Activated T-cell treated with anti-CD3 and anti-CD28 coated beads for 4 hours (primary cell): ENCODE results near the gene MYBPC1.
"Not testable (repeated sequence)": the region's sequence is repeated elsewhere in the genome, so short reads cannot be mapped to it uniquely, and the experiment has no call there.

Experiments used
- DNase-seq: peaks from one replicate; pipeline ENCODE4 v3.0.0-alpha.2; 2020

MYBPC1 gene

DNA sequence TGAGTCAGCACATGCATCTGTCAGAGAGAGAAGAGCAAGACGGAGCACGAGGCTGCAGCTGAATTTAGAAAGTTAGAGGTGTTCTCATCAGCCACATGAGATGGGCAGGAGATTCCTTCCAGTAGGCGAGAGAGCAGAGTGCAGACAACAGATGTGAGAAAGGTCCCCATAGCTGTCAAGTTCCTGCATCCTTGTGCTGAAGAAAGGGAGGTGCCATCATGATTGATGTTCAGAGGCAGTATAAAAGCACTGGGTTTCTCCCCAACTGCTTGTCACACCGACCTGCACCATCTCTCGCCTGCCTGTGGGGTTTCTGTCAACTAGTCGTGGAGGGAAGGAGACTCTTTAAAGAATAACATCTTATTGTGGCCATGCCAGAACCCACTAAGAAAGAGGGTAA, at the start of gene MYBPC1:
MYBPC1 (plus strand) TSS at position 272 of the 400 bp plus-strand sequence; CDS start at position 372, 100 bp downstream.
- DNase-seq = no peak

- DNase-seq = no peak
Measured at GRCh38 chr12:101551362-101552114, 43.2 kb upstream of the MYBPC1 start.

- DNase-seq = no peak
Measured at GRCh38 chr12:101552277-101552676, 42.5 kb upstream of the MYBPC1 start.

DNA sequence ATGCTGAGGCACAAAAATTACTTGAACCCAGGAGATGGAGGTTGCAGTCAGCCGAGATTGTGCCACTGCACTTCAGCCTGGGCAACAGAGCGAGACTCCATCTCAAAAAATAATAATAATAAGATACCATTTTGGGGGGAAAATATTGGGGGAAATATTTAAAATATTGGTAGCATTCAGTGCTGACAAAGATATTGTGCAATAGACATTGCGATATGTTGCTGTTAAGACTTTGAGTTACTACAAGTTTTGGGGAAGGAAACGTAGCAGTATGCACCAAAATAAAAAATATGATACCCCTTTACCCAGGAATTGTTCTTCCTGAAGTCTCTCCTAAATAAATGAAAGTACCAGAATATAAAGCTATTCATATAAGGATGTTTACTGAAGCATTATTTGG, 37.7 kb upstream of the MYBPC1 start:
- DNase-seq = no peak

GRCh38 chr12:101558726-101559125, 36.0 kb upstream of the MYBPC1 start:
- not testable (repeated sequence) for DNase-seq

- DNase-seq = no peak
Measured at GRCh38 chr12:101563212-101563611, 31.6 kb upstream of the MYBPC1 start.

- DNase-seq = no peak
Measured at GRCh38 chr12:101564912-101565311, 29.9 kb upstream of the MYBPC1 start.

DNA sequence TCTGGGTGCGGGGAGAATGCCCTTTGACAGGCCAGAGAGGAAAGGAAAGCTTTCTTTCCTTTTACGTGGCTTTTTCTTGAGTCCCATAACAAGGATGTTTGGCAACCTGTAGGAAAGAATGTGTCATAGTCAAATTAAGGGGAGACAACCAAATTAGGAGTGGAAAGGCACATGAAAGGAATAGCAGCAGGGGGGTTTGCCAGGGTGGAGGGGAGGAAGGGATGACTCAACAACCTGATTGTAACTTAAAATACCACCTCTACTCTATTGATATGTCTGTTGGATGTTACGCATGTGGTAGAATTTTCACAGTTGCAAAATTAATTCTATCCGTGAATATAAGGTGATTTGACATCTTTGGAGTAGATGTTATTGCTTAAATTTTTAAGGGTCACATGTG, 28.5 kb upstream of the MYBPC1 start:
- no peak for DNase-seq

DNA sequence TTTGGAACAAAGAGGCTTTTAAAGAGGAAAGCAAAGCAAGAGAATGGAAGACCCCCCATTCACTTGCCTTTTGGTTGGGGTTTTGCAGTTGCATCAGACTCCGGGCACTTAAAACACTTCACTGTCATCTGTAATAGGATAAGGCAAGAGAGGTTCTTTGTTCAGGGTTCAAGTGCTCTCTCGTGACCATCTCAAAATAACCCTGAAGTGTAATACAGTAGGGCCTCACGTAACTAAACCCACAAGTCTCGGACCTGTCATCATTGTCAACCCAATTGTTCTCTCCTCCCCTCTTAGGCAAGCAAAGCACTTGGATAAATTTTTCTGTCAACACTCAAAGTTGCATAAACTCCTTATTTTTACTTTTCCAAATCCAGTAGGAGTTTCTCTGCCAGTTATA, 26.9 kb upstream of the MYBPC1 start:
- no peak for DNase-seq

DNA sequence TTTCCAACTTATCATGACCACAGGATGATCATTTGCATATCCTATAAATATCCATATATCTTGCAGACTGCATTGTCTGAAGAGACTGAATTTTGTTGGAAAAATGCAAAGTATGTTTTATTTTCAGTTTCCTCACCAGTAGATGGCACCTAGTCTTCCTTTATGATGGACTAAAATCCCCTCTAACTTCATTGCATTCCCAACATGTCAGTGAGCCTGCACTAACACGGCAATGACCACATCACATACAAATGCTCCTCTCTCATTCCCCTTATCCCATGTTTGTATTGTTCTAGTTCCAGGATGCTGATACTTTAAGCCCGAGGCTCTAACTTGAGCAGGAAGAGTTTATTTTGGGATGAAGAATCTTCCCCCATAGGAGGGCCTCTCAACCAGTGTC, 24.7 kb upstream of the MYBPC1 start:
- DNase-seq = no peak

GRCh38 chr12:101571105-101571504, 23.7 kb upstream of the MYBPC1 start:
- DNase-seq = no peak

DNA sequence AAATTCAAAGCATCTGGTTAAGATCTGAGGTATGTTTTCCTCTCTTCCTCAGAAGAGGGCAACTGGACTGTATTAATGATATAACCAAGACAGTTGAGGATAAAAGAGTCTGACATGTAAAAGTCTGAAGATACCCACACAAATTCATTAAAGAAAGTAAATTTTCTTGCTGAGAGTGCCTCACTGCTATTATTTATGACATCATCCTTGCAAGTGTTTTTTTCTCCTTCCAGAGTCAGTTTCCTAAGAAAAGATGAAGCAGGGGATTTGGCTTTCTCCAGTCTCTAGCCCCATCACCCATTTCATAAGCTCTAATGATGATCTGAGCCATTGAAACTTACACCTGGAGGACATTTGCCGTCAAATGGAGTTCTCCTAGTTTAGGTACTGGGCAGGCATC, 21.0 kb upstream of the MYBPC1 start:
- no peak for DNase-seq

DNA sequence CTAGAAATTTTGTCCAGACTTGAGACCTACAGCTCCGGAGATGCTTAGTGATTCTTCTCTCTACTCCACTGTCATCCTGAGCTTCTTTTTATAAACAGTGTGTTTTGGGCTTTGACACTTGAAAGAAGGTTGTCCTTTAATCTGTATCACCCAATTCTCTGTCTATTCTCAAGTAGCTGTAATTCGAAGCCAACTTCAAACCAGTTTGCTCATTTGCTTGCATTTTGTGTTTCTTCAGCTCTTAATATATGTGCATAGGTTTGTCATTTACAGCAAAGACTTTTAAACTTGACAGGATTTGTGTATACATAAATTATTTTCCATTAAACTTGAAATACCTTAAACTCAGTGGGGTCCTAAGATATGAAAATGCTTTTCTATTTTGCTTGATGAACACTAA, 16.4 kb upstream of the MYBPC1 start:
- DNase-seq = no peak

DNA sequence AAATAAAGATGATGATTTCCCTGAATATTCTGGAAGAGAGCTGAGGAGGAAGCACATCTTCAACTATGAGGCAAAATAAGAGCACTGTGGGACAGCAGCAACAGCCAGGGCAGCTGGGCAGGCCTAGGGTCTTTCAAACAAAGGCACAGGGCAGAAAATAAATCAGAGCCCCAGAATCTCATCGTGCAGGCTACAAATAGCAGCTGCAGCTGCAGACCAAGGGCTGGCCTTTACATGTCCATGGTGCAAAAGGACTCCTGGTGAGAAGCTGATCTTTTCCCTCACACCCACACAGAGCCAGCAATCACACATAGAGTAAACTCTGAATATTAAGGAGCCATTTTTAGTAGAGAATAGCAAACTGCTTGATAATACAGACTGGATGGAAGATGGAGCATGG, 13.6 kb upstream of the MYBPC1 start:
- DNase-seq = no peak

DNA sequence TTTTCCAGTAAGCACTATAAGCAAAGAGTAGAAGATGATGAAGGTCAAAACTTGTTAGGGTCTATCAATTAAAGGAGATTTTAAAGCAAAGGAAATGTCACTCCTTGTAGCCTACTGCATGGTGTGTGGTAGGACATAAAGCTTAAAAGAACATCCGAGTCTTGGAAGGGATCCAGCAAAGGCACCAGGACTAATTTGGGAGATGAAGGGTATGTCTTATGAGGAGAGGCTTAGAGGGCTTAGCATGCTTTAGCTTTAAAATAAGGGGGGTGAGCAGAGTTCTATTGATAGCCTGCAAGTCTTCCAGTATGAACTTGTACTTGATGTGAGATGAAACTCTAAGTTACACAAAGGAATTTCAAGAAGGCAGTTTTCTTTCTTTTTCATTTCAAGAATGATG, 11.8 kb upstream of the MYBPC1 start:
- no peak for DNase-seq

DNA sequence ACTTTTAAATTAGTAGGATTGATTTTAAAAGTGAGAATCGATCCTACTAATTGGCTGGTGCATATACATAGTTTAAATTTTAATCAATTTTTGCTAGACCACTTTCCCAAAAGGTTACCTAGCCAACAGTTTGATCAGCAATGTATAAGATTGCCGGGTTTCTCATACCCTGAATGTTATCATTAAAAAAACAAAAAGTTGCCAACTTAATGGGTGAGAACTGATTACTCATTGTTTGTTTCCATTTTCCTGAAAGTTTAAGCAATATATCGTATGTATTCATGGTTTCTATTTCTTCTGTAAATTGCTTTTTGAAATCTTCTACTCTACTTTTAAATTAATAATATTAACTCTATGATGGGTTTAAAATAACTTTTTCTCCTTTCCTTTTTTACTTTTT, 4.4 kb upstream of the MYBPC1 start:
- DNase-seq = no peak

DNA sequence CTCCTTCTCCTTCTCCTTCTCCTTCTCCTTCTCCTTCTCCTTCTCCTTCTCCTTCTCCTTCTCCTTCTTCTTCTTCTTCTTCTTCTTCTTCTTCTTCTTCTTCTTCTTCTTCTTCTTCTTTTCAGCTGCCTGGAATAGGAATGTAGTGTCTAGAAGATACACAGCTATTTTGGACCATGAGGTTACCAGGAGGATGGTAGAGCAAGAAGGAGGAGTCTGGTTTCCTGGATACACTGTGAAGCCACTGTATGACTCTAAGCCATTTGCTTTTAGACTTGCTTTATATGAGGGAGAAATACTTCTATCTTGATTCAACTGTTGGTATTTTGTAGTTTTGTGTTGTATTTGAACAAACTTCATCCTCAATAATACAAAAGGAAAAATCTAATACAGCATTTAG, 3.0 kb upstream of the MYBPC1 start:
- no peak for DNase-seq

DNA sequence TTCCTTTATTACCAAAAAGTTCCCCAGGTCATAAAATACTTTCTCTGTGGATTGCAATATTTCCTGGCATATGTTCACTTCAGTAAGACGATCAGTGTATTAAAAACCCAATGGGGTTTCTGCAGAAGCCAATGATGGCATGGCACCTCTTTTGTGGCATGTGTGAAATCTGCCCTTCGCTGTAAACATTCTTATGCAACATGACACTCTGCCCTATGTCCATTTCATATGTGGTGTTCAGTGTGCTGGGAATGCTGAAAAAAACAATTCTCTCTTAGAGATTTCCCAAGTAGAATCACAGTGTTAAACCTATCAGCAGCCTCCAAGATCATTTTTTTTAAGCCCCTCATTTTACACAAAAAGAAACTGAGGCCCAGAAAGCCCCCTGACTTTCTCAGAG, 2.3 kb upstream of the MYBPC1 start:
- no peak for DNase-seq

GRCh38 chr12:101592921-101593320, 1.9 kb upstream of the MYBPC1 start:
- DNase-seq = no peak

DNA sequence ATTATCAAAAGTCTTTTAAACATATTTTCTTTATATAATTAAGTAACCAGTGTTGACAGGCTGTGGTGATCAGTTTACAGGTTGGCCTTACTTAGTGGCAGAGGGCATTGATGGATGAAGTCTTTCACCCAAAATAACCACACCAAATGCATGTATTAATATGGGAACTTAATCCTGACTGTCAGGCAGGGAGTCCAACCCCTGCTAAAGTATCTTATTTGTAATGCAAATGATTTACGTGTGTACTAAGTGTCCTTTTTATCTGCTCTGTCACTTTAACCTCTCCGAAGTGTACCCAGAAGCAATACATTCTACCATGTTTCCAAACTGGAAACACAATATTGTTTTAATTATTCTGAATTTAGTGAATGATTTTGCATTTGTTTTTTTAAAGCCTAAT, 1.4 kb downstream of the MYBPC1 start:
- DNase-seq = no peak

DNA sequence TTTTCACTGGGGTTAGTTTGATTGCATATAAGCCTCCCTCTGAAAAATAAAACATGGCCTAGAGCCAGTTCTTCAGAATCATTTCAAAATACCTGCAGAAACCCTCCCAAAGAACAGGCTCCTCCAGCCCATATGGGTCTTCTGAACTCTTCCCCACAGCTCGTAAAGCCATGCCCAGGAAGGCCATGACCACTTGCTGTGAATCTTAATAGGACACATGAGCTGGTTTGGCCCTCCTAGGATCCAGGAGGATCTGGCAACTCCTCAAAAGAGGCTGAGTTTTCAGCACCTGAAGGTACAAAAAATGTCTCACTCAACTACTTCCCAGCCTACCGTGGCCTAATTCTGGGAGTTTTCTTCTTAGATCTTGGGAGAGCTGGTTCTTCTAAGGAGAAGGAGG, 2.4 kb downstream of the MYBPC1 start:
- no peak for DNase-seq

- no peak for DNase-seq
Measured at GRCh38 chr12:101598483-101598882, 3.7 kb downstream of the MYBPC1 start.

- no peak for DNase-seq
Measured at GRCh38 chr12:101599311-101599710, 4.5 kb downstream of the MYBPC1 start.

GRCh38 chr12:101599771-101600484, 5.2 kb downstream of the MYBPC1 start:
- no peak for DNase-seq

DNA sequence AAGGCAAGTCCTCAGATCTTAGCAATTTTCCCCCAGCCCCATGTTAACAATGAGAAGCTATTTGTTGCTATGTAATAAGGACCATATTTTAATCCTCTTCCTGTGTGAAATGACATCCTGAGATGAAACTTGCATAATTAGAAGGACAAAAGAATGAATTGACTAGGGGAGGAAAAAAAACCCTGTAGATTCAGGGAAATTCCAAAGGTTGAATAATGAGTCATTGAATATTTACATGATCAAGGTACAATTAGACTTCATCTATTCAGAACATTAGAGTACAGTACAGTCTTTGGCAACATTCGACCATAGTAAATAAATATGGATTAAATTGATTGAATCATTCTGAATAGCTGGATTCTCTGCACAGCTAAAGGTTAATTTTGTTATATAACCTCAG, 9.4 kb downstream of the MYBPC1 start:
- no peak for DNase-seq
